ENCODE data around the gene TNK1.

TNK1 gene

GRCh38 chr17:7437369-7437863 is 56.5 kb downstream of the TNK1 start:
- DNase-seq, result no peak

DNA sequence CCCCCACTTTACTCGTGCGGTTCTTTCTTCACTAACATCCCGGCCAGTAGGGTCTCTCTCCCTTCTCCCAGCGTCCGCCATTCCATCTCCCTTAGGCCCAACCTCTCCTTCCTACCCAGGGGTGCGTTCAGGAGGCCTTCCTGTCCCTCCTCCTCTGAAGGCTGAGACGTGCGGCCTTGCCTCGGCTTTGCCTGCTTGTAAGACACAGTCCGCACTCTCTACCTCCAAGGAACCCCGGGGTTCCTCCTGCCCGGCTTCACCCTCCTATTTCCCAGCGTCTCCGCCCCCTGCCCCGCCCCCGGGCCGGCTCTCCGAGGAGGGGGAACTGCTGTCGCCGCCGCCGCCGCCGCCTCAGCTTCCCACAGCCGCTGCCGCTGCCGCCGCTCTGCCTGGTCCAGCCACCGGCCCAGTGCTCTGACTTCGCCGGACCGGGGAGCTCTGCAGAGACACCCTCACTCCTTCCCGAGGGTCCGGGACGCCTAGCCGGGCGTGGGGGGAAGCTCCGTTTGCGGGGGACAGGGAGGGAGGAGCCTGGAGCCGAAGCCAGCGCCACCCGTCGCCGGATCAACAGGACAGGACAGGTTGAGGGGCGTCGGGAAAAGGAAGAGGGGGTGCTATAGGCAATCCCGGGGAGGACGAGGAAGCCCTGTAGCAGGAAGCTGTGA is 57.2 kb downstream of the TNK1 start:
- DNase-seq, result peak; percentile 58

DNA sequence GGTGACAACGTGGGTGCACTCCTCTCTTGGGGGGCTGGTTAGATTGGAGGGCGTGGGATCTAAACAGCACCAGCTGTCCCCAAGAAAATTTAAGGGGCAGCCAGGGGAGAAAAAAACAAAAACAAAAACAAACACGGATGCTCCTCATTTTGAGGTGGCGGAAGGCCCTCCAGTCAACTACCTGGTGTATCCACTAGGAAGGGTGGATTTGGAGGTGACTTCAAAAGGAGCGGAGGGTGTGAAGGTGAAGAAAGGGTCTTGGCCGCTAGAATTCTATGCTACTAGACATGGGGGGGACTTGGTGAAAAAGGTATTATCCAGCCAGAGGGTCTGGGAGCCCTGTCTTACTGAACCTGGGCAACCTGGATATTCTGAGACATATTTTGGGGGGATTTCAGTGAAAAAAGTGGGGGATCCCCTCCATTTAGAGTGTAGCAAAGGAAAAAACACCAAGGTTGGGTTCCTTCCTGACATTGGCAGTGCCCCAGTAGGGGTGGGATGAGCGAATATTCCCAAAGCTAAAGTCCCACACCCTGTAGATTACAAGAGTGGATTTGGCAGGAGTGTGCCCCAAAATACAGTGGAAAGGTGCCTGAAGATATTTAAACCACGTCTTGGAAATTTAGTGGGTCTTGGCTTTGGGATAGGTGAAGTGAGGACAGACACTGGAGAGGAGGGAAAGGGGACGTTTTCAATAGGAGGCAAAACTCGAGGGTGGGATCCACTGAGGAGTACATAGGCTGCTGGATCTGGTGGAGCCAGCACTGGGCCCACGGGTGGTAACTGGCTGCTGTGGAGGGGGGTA is 58.0 kb downstream of the TNK1 start:
- no peak for DNase-seq
